K562 (cell line): Measurements from ENCODE around the gene OR11L1. TPM values are rescaled to one million over a fixed set of nuclear protein-coding genes. Genes with fewer than 3 reads are reported as not detected.
A peak's percentile ranks its signal among the peaks of the same experiment; 100 is the strongest.

Experiments
- ARID1B ChIP-seq: fragments of 450-650 bp; IDR thresholded peaks from 2 replicates; pipeline ENCODE4 v1.6.1; 2016; ENCODE audit warnings: antibody characterized with exemption, mild to moderate bottlenecking, inconsistent platforms
- CBFB ChIP-seq: sonication (generic); formaldehyde crosslinking; IDR thresholded peaks from 2 replicates; pipeline ENCODE4 v1.4.0; 2020; ENCODE audit warnings: mild to moderate bottlenecking, missing genetic modification reagents
- HMG20B ChIP-seq: fragments of 250-450 bp; sonication (Bioruptor Pico); IDR thresholded peaks from 2 replicates; pipeline ENCODE4 v1.5.0; 2021; ENCODE audit warnings: mild to moderate bottlenecking
- HOXB6 ChIP-seq: fragments of 250-450 bp; sonication (Bioruptor Pico); IDR thresholded peaks from 2 replicates; pipeline ENCODE4 v1.5.1; 2022; ENCODE audit warnings: mild to moderate bottlenecking, borderline replicate concordance
- KDM1A ChIP-seq, 2 experiments: fragments of 450-650 bp; IDR thresholded peaks; 2 replicates each; pipeline ENCODE4 v1.6.1; 2016; ENCODE audit warnings: mild to moderate bottlenecking in 2 of 2
- NFIX ChIP-seq: fragments of 250-450 bp; sonication (Bioruptor Pico); IDR thresholded peaks from 2 replicates; pipeline ENCODE4 v1.4.0; 2020; ENCODE audit warnings: low read depth, mild to moderate bottlenecking, moderate library complexity
- NONO ChIP-seq, 2 experiments: fragments of 200-400 bp in 1 of 2; fragments of 450-650 bp in 1 of 2; formaldehyde crosslinking in 1 of 2; IDR thresholded peaks; 2 replicates each; pipeline ENCODE4 v1.6.1; 2017; ENCODE audit warnings: low read depth in 2 of 2, mild to moderate bottlenecking in 2 of 2, moderate library complexity in 2 of 2, low read length in 1 of 2
- NR2F6 ChIP-seq: fragments of 450-650 bp; formaldehyde crosslinking; IDR thresholded peaks from 2 replicates; pipeline ENCODE4 v1.4.0; 2020; ENCODE audit warnings: mild to moderate bottlenecking
- PHF20 ChIP-seq: fragments of 450-650 bp; IDR thresholded peaks from 2 replicates; pipeline ENCODE4 v1.6.1; 2018; ENCODE audit not compliant: partially characterized antibody
- PHF21A ChIP-seq: fragments of 450-650 bp; IDR thresholded peaks from 2 replicates; pipeline ENCODE4 v1.6.1; 2017; ENCODE audit warnings: low read depth, borderline replicate concordance
- TEAD1 ChIP-seq, 2 experiments: fragments of 450-650 bp in 1 of 2; sonication (generic) in 1 of 2; formaldehyde crosslinking; IDR thresholded peaks; 2 replicates each; pipeline versions ENCODE4 v1.4.0 to v1.8.0; 2020 to 2022; ENCODE audit warnings: mild to moderate bottlenecking in 2 of 2, missing genetic modification reagents in 1 of 2
- TEAD4 ChIP-seq, 2 experiments: sonication (generic) in 1 of 2; formaldehyde crosslinking in 1 of 2; IDR thresholded peaks; 2 replicates each; pipeline versions ENCODE4 v1.6.1 to v1.8.0; 2012 to 2022; ENCODE audit warnings: borderline replicate concordance in 1 of 2, inconsistent platforms in 1 of 2, low read length in 1 of 2, mild to moderate bottlenecking in 1 of 2, missing genetic modification reagents in 1 of 2
- ZBTB17 ChIP-seq: fragments of 450-650 bp; formaldehyde crosslinking; IDR thresholded peaks from 2 replicates; pipeline ENCODE4 v1.4.0; 2020; ENCODE audit warnings: mild to moderate bottlenecking
- ZNF121 ChIP-seq: sonication (generic); formaldehyde crosslinking; conservative IDR thresholded peaks from 2 replicates; pipeline ENCODE4 v1.8.0; 2022; ENCODE audit warnings: missing genetic modification reagents
- ZNF41 ChIP-seq: fragments of 250-450 bp; sonication (Bioruptor Pico); conservative IDR thresholded peaks from 2 replicates; pipeline ENCODE4 v1.4.0; 2020; ENCODE audit warnings: mild to moderate bottlenecking
- ZNF444 ChIP-seq: fragments of 250-450 bp; sonication (Bioruptor Pico); IDR thresholded peaks from 2 replicates; pipeline ENCODE4 v1.4.0; 2020; ENCODE audit warnings: mild to moderate bottlenecking, moderate library complexity
- ZNF445 ChIP-seq: fragments of 250-450 bp; sonication (Bioruptor Pico); IDR thresholded peaks from 2 replicates; pipeline ENCODE4 v1.4.0; 2020; ENCODE audit warnings: low read depth, mild to moderate bottlenecking, moderate library complexity
- polyA plus RNA-seq, 8 experiments: library from polyadenylated mRNA; depleted of rRNA in 4 of 8; stranded (reverse) in 5 of 8; unstranded in 3 of 8; fragments of >200 nt; fragmentation: Nextera tagmentation in 2 of 8; fragmentation: Illumina TruSeq in 1 of 8; extraction: Ambion mirVana in 2 of 8; extraction: Trizol in 1 of 8; gene quantifications; 2 replicates each; pipeline versions ENCODE4 v1.2.1 to v1.2.3, GENCODE V29; 2011 to 2014; ENCODE audit warnings: inconsistent platforms in 1 of 8, missing spikeins in 1 of 8
- total RNA-seq, 7 experiments: library from RNA; depleted of rRNA in 6 of 7; stranded (reverse); fragments of >200 nt in 6 of 7; fragmentation: Illumina TruSeq in 2 of 7; extraction: Trizol in 2 of 7; gene quantifications; 2 replicates each; pipeline versions ENCODE4 v1.2.1 to v1.2.3, GENCODE V29; 2011 to 2021; ENCODE audit warnings: low replicate concordance in 1 of 7
- TF ChIP-seq, protein P1 (sequence below): fragments of 250-450 bp; sonication (Bioruptor Pico); IDR thresholded peaks from 2 replicates; pipeline ENCODE4 v1.6.1; 2021; ENCODE audit warnings: mild to moderate bottlenecking
- TF ChIP-seq, protein P2 (sequence below): fragments of 250-450 bp; sonication (Bioruptor Pico); IDR thresholded peaks from 2 replicates; pipeline ENCODE4 v1.8.0; 2021; ENCODE audit warnings: borderline replicate concordance, mild to moderate bottlenecking, moderate library complexity; ENCODE audit not compliant: poor library complexity, severe bottlenecking
- TF ChIP-seq, protein P3 (sequence below): sonication (generic); formaldehyde crosslinking; IDR thresholded peaks from 2 replicates; pipeline ENCODE4 v1.8.1; 2022; ENCODE audit warnings: missing genetic modification reagents
- TF ChIP-seq, protein P4 (sequence below): sonication (generic); formaldehyde crosslinking; IDR thresholded peaks from 2 replicates; pipeline ENCODE4 v1.5.0; 2020; ENCODE audit warnings: missing genetic modification reagents
- TF ChIP-seq, protein P5 (sequence below): fragments of 250-450 bp; sonication (Bioruptor Pico); IDR thresholded peaks from 2 replicates; pipeline ENCODE4 v1.9.0; 2021; ENCODE audit warnings: mild to moderate bottlenecking
- TF ChIP-seq, protein P6 (sequence below): fragments of 450-650 bp; IDR thresholded peaks from 2 replicates; pipeline ENCODE4 v1.6.1; 2016; ENCODE audit warnings: antibody characterized with exemption

OR11L1 gene
- total and polyA plus RNA-seq, 9 of the 15 experiments (the other 6 are each of a cell fraction or from before 2014, with no cell fraction given): not detected

DNA sequence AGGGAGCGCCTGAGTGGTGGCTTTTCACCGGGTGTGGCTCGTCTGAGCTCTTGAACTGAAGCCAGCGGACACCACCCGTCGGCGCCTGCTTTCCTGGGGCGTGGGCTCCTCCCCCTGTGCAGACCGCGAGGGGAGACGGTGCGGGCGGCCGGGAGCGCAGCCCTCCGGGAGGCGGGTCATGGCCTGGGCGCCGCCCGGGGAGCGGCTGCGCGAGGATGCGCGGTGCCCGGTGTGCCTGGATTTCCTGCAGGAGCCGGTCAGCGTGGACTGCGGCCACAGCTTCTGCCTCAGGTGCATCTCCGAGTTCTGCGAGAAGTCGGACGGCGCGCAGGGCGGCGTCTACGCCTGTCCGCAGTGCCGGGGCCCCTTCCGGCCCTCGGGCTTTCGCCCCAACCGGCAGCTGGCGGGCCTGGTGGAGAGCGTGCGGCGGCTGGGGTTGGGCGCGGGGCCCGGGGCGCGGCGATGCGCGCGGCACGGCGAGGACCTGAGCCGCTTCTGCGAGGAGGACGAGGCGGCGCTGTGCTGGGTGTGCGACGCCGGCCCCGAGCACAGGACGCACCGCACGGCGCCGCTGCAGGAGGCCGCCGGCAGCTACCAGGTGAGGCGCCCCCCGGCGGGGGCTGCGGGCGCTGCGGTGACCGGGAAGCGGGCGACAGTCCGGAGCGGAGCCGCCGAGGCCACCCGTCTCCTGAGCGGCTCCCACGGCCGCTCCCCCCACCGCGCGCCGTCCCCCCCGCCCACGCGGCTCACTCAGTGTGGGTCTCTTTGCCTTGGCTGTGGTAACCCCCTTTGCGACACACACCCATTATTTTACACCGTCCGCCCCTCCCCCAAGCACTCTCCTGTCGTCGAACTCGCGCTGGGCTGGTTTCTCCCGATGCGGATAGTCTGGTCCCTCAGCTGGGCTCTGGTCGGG is 15.6 kb upstream of the OR11L1 start, which contains the start of gene TRIM58 (continued):
- TF ChIP-seq, protein P1, sequence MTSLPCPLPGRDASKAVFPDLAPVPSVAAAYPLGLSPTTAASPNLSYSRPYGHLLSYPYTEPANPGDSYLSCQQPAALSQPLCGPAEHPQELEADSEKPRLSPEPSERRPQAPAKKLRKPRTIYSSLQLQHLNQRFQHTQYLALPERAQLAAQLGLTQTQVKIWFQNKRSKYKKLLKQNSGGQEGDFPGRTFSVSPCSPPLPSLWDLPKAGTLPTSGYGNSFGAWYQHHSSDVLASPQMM (CRISPR knock-in tag): no peak
- no peak for TF ChIP-seq NR2F6 (CRISPR knock-in tag)
- TF ChIP-seq, protein P2, sequence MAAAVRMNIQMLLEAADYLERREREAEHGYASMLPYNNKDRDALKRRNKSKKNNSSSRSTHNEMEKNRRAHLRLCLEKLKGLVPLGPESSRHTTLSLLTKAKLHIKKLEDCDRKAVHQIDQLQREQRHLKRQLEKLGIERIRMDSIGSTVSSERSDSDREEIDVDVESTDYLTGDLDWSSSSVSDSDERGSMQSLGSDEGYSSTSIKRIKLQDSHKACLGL (CRISPR knock-in tag): no peak
- TF ChIP-seq TEAD1 (CRISPR knock-in tag; IDR thresholded peaks at IDR 0.05): peak in 1 of 2 experiments; percentile 47; a peak in 1 of 4 replicates
- TF ChIP-seq ZNF41 (CRISPR knock-in tag): no peak
- TF ChIP-seq PHF21A: no peak; the same call in 1 of the 2 replicates
- no peak for TF ChIP-seq HMG20B
- no peak; the same call in 1 of the 2 replicates for TF ChIP-seq TEAD4 (IDR thresholded peaks at IDR 0.05; ENCODE audit: low read length)
- TF ChIP-seq TEAD4 (CRISPR knock-in tag; IDR thresholded peaks at IDR 0.05; ENCODE audit: borderline replicate concordance): no peak
- no peak for TF ChIP-seq KDM1A (IDR thresholded peaks at IDR 0.05)
- TF ChIP-seq CBFB (CRISPR knock-in tag): no peak
- no peak for TF ChIP-seq HOXB6 (CRISPR knock-in tag)
- TF ChIP-seq, protein P3, sequence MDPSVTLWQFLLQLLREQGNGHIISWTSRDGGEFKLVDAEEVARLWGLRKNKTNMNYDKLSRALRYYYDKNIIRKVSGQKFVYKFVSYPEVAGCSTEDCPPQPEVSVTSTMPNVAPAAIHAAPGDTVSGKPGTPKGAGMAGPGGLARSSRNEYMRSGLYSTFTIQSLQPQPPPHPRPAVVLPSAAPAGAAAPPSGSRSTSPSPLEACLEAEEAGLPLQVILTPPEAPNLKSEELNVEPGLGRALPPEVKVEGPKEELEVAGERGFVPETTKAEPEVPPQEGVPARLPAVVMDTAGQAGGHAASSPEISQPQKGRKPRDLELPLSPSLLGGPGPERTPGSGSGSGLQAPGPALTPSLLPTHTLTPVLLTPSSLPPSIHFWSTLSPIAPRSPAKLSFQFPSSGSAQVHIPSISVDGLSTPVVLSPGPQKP: no peak
- peak; percentile 87 to 93; a peak in 3 of 4 replicates for TF ChIP-seq NONO (IDR thresholded peaks at IDR 0.05; ENCODE audit: low read depth in 2 of 2, low read length in 1 of 2)
- no peak for TF ChIP-seq ZNF445 (CRISPR knock-in tag)
- TF ChIP-seq ZNF444 (CRISPR knock-in tag): no peak
- TF ChIP-seq, protein P4, sequence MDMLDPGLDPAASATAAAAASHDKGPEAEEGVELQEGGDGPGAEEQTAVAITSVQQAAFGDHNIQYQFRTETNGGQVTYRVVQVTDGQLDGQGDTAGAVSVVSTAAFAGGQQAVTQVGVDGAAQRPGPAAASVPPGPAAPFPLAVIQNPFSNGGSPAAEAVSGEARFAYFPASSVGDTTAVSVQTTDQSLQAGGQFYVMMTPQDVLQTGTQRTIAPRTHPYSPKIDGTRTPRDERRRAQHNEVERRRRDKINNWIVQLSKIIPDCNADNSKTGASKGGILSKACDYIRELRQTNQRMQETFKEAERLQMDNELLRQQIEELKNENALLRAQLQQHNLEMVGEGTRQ (CRISPR knock-in tag): no peak
- TF ChIP-seq ZNF121 (CRISPR knock-in tag): no peak
- TF ChIP-seq, protein P5, sequence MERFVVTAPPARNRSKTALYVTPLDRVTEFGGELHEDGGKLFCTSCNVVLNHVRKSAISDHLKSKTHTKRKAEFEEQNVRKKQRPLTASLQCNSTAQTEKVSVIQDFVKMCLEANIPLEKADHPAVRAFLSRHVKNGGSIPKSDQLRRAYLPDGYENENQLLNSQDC: no peak
- TF ChIP-seq NFIX: no peak
- no peak; the same call in 1 of the 2 replicates for TF ChIP-seq ARID1B
- peak; percentile 44; the same call in 1 of the 2 replicates for TF ChIP-seq ZBTB17 (CRISPR knock-in tag)
- TF ChIP-seq, protein P6, sequence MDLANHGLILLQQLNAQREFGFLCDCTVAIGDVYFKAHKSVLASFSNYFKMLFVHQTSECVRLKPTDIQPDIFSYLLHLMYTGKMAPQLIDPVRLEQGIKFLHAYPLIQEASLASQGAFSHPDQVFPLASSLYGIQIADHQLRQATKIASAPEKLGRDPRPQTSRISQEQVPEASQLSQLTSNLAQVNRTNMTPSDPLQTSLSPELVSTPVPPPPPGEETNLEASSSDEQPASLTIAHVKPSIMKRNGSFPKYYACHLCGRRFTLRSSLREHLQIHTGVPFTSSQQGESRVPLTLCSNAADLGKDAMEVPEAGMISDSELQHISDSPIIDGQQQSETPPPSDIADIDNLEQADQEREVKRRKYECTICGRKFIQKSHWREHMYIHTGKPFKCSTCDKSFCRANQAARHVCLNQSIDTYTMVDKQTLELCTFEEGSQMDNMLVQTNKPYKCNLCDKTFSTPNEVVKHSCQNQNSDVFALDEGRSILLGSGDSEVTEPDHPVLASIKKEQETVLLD: no peak
- TF ChIP-seq PHF20: peak; percentile 49
